BLaER1 treated with 17β-estradiol and CSF1 and Interleukin-3, amounts not matched to agents 10 nM and 100 nM (cell line): Measurements from ENCODE around the gene RAB3B.

ENCODE experiments used
- H3K27ac ChIP-seq, 11 experiments: shearing (Covaris generic); formaldehyde crosslinking; 2 replicates each; pipeline ENCODE4 v1.8.1; 2022
- H3K27me3 ChIP-seq, 11 experiments: shearing (Covaris generic); formaldehyde crosslinking; 2 replicates each; pipeline ENCODE4 v1.8.1; 2022
- H3K36me3 ChIP-seq, 11 experiments: shearing (Covaris generic); formaldehyde crosslinking; 2 replicates each; pipeline ENCODE4 v1.8.1; 2022
- H3K4me1 ChIP-seq, 10 experiments: shearing (Covaris generic); formaldehyde crosslinking; 2 replicates each; pipeline ENCODE4 v1.8.1; 2022
- H3K4me2 ChIP-seq, 11 experiments: shearing (Covaris generic); formaldehyde crosslinking; 2 replicates each; pipeline ENCODE4 v1.8.1; 2022
- H3K4me3 ChIP-seq, 10 experiments: shearing (Covaris generic); formaldehyde crosslinking; 2 replicates each; pipeline ENCODE4 v1.8.1; 2022
- H3K9ac ChIP-seq, 11 experiments: shearing (Covaris generic); formaldehyde crosslinking; 2 replicates each; pipeline ENCODE4 v1.8.1; 2022
- H3K9me3 ChIP-seq, 11 experiments: shearing (Covaris generic); formaldehyde crosslinking; replicated peaks in 1 of 11; 2 replicates each; pipeline ENCODE4 v1.8.1; 2022
- H4K20me1 ChIP-seq, 11 experiments: shearing (Covaris generic); formaldehyde crosslinking; 2 replicates each; pipeline ENCODE4 v1.8.1; 2022
- Cebpa-rat ChIP-seq, 11 experiments: shearing (Covaris generic); IDR thresholded peaks; 2 replicates each; pipeline ENCODE4 v1.8.1; 2022

The RAB3B gene

DNA sequence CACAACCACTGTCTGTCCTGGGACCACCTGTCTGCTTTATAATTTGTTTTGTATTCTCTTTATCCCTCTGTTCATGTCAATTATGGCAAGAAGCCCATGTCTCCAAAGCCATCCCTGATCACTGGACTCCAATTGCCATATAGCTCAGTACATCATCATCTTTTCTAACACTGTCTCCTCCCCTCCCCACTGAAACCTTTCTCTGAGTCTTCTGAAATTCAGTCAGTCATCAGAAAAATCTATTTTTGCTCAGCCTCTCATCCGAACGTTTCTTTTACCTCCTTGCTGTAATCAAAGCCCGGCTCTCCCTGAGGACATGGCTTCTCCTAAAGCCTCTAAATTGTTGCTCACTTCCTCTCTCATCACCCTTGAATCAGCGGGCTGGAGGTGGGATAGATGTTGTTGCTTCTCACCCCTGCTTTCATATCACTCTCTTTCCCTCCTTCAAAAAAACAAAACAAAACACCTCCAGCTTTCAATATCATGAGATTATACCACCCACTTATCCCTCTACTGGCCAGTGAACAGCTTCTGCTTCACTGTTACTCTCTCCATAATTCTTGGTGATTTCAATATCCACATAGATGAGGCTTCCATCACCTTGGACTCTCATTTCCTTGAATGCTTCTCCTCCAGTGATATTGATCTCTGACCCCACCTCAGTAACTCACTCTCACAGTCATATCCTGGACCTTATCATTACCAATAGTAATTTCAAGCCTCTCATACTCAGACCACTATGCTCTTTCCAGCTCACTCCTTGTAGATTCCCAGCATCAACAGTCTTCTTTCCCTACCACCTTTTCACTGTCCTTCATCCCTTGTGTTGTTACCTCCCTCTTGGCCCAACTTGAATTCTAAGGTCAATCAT lies 27.8 kb downstream of the RAB3B start:
- no peak for TF ChIP-seq Cebpa-rat (IDR thresholded peaks at IDR 0.05)
- H3K9me3 ChIP-seq = no peaks in the 10 kb centered on the region
- H3K9ac ChIP-seq = no peak overlapping the region; a peak in 1 of 22 replicates
- H3K27ac ChIP-seq = no peak overlapping the region
- H3K4me1 ChIP-seq = peaks cover 18 to 53% (median 39%) of the 10 kb centered on the region in 10 experiments
- peak overlapping the region; percentile 9 to 72 (median 42); a peak in 18 of 22 replicates for H3K4me2 ChIP-seq
- H3K4me3 ChIP-seq = no peak overlapping the region
- no peaks in the 10 kb centered on the region for H3K36me3 ChIP-seq
- peaks cover 0 to 3% (median 0%) of the 10 kb centered on the region in 11 experiments; a peak in 1 of 22 replicates for H4K20me1 ChIP-seq
- peaks cover 0 to 53% (median 0%) of the 10 kb centered on the region in 11 experiments; a peak in 7 of 22 replicates for H3K27me3 ChIP-seq

DNA sequence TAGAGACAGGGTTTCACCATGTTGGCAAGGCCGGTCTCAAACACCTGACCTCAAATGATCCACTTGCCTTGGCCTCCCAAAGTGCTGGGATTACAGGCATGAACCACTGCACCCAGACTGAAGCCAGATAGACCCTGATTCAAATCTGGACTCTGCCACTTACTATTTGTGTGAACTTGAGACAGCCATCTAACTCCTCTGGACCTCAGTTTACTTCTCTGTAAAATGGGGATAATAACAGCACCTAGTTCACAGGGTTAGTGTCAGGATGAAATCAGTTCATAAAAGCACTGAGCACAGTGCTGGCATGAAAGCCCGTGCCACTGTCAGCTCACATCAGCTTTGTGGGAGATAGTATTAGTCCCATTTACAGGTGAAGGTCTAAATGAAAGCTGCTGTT lies 28.5 kb downstream of the RAB3B start:
- Histone ChIP-seq H3K4me2 (peak overlapping the region in 9 of 11 experiments; percentile 29 to 72 (median 51); a peak in 16 of 22 replicates), H3K4me1 (peaks cover 19 to 58% (median 41%) of the 10 kb centered on the region in 10 experiments), H3K36me3 (no peaks in the 10 kb centered on the region), H3K9ac (no peak overlapping the region; a peak in 1 of 22 replicates), H3K27ac (no peak overlapping the region), H3K9me3 (no peaks in the 10 kb centered on the region), H3K4me3 (no peak overlapping the region), H4K20me1 (peaks cover 0 to 6% (median 0%) of the 10 kb centered on the region in 11 experiments; a peak in 1 of 22 replicates), H3K27me3 (peaks cover 0 to 60% (median 0%) of the 10 kb centered on the region in 11 experiments; a peak in 7 of 22 replicates)
- TF ChIP-seq Cebpa-rat (IDR thresholded peaks at IDR 0.05) = no peak

DNA sequence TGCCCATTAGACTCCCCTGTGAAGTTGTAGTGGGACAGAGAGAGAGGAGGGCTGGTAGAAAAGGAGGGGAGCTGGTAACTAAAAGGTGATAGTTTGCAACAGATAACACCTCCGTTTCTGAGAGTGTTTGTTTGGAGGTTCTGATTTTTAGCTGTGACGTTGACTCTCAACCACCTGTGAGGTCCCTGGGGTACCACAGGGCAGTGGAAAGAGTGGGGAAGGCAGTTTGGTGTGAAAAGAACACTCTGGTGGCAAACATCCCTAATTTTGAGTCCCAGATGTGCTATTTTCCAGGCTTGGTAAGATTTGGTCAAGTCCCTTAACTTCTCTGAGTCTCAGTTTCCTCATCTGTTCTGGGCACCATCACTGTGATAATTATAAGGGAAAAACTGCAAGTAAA lies 29.3 kb downstream of the RAB3B start:
- TF ChIP-seq Cebpa-rat (IDR thresholded peaks at IDR 0.05) = no peak
- peaks cover 22 to 62% (median 47%) of the 10 kb centered on the region in 10 experiments for H3K4me1 ChIP-seq
- peaks cover 0 to 11% (median 0%) of the 10 kb centered on the region in 11 experiments; a peak in 1 of 22 replicates for H4K20me1 ChIP-seq

DNA sequence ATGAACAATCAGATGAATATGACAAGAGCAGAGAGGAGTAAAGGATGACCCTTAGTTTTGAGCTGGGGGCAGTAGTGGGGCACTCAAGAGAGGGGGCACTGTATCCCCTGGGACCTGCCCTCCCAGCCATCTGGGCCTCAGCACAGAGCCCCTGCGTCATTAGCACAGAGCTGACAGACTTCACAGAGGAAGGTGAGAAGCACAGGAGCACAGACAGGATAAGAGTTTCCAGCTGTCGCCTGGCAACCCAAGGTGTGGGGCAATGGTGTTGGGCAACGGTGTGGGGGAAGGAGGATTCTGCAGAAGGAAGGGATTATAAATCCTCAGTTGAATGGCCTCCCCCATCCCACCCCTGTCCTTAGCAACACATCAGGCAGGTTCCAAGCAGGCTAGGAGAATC lies 30.2 kb downstream of the RAB3B start:
- H3K36me3 ChIP-seq = no peaks in the 10 kb centered on the region
- H4K20me1 ChIP-seq = peaks cover 0 to 13% (median 0%) of the 10 kb centered on the region in 11 experiments; a peak in 1 of 22 replicates
- H3K4me3 ChIP-seq = no peak overlapping the region
- H3K9me3 ChIP-seq = no peaks in the 10 kb centered on the region
- peaks cover 0 to 75% (median 0%) of the 10 kb centered on the region in 11 experiments; a peak in 7 of 22 replicates for H3K27me3 ChIP-seq
- peak overlapping the region in 7 of 11 experiments; percentile 11 to 50 (median 42); a peak in 9 of 22 replicates for H3K4me2 ChIP-seq
- no peak overlapping the region for H3K9ac ChIP-seq
- TF ChIP-seq Cebpa-rat (IDR thresholded peaks at IDR 0.05) = no peak
- peaks cover 29 to 72% (median 57%) of the 10 kb centered on the region in 10 experiments for H3K4me1 ChIP-seq
- no peak overlapping the region for H3K27ac ChIP-seq

More for the DNA sequence above, 29.3 kb downstream of the RAB3B start:
- Histone ChIP-seq H3K4me2 (peak overlapping the region in 7 of 11 experiments; percentile 16 to 72 (median 42); a peak in 13 of 22 replicates), H3K27ac (no peak overlapping the region), H3K9ac (no peak overlapping the region), H3K9me3 (no peaks in the 10 kb centered on the region), H3K27me3 (peaks cover 0 to 66% (median 0%) of the 10 kb centered on the region in 11 experiments; a peak in 7 of 22 replicates), H3K4me3 (no peak overlapping the region), H3K36me3 (no peaks in the 10 kb centered on the region)

DNA sequence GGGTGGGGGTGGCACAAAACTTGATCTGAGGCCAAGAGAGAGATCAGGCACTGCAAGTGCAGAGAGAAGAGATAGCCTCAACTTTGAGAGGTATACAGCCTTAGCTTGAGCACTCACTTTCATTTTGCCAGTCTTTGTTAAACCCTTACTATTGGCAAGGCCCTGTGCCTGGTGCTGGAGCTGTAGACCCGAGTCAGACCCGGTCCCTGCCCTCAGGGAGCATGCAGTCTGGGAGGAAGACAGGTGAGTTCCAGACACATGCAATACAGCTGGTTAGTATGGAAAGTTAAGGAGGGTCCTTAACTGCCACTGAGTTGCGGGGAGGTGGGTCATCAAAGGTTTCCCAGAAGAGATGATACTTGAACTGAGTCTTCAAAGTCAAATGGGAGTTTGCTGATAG lies 31.7 kb downstream of the RAB3B start:
- H3K9me3 ChIP-seq = no peaks in the 10 kb centered on the region
- H3K9ac ChIP-seq = no peak overlapping the region
- H3K4me3 ChIP-seq = no peak overlapping the region
- H3K27me3 ChIP-seq = peaks cover 0 to 89% (median 0%) of the 10 kb centered on the region in 11 experiments; a peak in 7 of 22 replicates
- H3K4me1 ChIP-seq = peaks cover 24 to 84% (median 65%) of the 10 kb centered on the region in 10 experiments
- TF ChIP-seq Cebpa-rat (IDR thresholded peaks at IDR 0.05) = no peak
- H3K4me2 ChIP-seq = 0 out of 22 replicates have a peak overlapping the region, but pooled peaks of 1 of the 11 experiments have one; percentile 42
- H3K36me3 ChIP-seq = no peaks in the 10 kb centered on the region
- peaks cover 0 to 13% (median 0%) of the 10 kb centered on the region in 11 experiments; a peak in 1 of 22 replicates for H4K20me1 ChIP-seq
- no peak overlapping the region for H3K27ac ChIP-seq

DNA sequence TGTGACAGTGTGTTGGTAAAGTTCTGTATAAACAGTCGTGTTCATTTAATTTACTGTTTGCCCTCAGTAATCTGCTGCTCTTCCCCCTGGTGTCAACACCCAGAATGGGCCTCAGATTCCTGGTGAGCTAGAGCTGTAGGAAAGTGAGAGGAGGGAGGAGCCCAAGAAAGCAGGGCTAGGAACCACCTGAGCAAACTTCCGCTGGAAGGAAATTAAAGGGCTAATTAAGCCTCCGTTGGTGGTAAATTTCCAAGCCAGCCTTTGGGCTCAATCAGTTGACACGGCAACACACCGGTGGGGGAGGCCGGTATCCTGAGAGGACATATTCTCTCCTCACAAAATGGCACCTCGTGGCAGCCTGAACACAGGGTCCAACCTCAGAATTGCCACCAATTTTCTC lies 32.9 kb downstream of the RAB3B start:
- Histone ChIP-seq H3K4me1 (peaks cover 25 to 85% (median 67%) of the 10 kb centered on the region in 10 experiments), H3K4me2 (peak overlapping the region in 3 of 11 experiments; percentile 61 to 73 (median 70); a peak in 3 of 22 replicates), H3K4me3 (no peak overlapping the region), H3K27ac (no peak overlapping the region), H3K9ac (no peak overlapping the region), H3K36me3 (no peaks in the 10 kb centered on the region), H4K20me1 (peaks cover 0 to 21% (median 0%) of the 10 kb centered on the region in 11 experiments; a peak in 1 of 22 replicates), H3K9me3 (no peaks in the 10 kb centered on the region), H3K27me3 (peaks cover 0 to 89% (median 0%) of the 10 kb centered on the region in 11 experiments; a peak in 7 of 22 replicates)
- TF ChIP-seq Cebpa-rat (IDR thresholded peaks at IDR 0.05) = no peak

DNA sequence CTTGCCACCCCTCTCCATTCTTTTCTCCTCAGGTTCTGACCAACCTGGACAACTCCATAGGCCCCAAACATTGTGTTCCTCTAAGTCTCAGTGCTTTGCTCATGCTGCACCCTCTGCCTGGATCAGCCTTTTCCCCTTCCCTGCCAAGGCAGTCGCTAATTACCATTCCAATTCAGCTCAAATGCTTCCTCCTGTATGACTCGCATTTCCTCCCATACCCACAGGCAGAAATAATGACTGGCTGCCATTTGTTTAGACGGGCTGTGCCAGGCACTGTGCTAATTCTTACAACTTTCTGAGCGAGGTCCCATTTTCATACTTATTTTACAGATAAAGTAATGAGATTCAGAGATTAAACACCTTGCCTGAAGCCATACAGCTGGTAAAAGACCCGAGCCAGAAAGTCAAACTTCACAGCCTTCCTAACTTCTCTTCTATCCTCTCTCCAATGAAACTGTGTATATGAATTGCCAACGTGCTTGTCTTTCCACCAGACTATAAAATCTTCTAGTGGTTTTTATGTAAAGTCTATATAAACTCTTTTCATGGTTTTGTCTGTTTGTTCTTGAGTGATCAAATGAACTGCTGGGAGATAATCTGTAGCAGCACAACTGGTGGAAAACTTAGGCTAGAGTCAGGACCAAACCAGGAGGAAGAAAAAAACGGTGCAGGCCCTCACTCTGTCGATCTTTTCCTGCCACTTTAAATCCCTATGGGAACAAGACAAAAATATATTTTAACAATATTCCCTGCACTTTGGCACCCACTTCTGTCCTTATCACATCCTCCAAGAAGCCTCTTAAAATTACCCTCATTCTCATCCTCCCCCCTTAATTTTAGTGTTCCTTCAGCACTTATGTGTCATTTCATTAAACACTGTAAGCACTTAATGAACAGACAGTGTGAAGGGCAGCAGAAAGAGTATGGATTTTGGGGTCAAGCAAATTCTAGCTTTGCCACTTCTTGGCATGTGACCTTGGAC lies 33.7 kb downstream of the RAB3B start:
- Histone ChIP-seq H3K9ac (no peak overlapping the region), H3K4me1 (peaks cover 29 to 85% (median 67%) of the 10 kb centered on the region in 10 experiments), H3K36me3 (no peaks in the 10 kb centered on the region), H3K4me2 (peak overlapping the region; percentile 32 to 73 (median 61); a peak in 20 of 22 replicates), H3K27ac (peak overlapping the region in 1 of 11 experiments; percentile 86; a peak in 1 of 22 replicates), H3K27me3 (peaks cover 0 to 82% (median 0%) of the 10 kb centered on the region in 11 experiments; a peak in 7 of 22 replicates), H4K20me1 (peaks cover 0 to 21% (median 0%) of the 10 kb centered on the region in 11 experiments; a peak in 1 of 22 replicates), H3K9me3 (no peaks in the 10 kb centered on the region), H3K4me3 (no peak overlapping the region)
- TF ChIP-seq Cebpa-rat (IDR thresholded peaks at IDR 0.05) = no peak
